ENCODE measurements around the gene NKAIN1.
A peak's percentile ranks its signal among the peaks of the same experiment; 100 is the strongest.

The NKAIN1 gene

DNA sequence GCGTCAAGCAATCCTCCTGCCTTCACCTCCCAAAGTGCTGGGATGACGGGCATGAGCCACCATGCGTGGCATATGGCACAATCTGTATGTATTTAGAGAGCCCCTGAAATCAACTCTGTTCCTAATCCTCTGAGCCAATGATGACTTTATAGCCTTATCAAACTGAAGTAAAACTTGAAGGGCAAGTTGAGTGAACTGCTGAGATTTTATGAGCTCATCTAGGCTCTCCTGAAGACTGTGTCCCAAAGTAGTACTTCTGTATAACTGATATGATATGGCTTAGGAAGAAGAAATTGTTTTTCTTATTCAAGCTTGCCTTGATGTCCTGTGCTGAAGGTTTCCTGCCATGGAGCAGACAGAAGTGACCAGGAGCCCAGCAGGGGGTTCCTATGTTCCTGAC is 23.7 kb upstream of the NKAIN1 start:
- TF ChIP-seq, protein P1, sequence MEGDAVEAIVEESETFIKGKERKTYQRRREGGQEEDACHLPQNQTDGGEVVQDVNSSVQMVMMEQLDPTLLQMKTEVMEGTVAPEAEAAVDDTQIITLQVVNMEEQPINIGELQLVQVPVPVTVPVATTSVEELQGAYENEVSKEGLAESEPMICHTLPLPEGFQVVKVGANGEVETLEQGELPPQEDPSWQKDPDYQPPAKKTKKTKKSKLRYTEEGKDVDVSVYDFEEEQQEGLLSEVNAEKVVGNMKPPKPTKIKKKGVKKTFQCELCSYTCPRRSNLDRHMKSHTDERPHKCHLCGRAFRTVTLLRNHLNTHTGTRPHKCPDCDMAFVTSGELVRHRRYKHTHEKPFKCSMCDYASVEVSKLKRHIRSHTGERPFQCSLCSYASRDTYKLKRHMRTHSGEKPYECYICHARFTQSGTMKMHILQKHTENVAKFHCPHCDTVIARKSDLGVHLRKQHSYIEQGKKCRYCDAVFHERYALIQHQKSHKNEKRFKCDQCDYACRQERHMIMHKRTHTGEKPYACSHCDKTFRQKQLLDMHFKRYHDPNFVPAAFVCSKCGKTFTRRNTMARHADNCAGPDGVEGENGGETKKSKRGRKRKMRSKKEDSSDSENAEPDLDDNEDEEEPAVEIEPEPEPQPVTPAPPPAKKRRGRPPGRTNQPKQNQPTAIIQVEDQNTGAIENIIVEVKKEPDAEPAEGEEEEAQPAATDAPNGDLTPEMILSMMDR (conservative IDR thresholded peaks at IDR 0.05), result no peak
- TF ChIP-seq ZFX (IDR thresholded peaks at IDR 0.05), result no peak
- H3K27ac ChIP-seq, result peak overlapping the region; percentile 35; the same call in 1 of the 2 replicates

DNA sequence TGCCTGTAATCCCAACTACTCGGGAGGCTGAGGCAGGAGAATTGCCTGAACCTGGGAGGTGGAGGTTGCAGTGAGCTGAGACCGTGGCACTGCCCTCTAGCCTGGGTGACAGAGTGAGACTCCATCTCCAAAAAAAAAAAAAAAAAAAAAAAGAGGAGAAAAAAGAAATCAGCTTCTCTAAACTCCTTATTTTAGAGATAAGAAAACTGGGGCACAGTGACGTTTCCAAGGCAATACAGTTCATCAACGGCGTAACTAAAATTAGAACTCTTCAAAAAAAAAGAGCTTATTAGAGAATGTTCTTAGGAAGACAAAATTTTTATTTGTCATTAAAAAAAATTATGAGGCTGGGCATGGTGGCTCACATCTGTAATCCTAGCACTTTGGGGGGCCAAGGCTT is 22.7 kb upstream of the NKAIN1 start:
- H3K27ac ChIP-seq, result peak overlapping the region; percentile 54

DNA sequence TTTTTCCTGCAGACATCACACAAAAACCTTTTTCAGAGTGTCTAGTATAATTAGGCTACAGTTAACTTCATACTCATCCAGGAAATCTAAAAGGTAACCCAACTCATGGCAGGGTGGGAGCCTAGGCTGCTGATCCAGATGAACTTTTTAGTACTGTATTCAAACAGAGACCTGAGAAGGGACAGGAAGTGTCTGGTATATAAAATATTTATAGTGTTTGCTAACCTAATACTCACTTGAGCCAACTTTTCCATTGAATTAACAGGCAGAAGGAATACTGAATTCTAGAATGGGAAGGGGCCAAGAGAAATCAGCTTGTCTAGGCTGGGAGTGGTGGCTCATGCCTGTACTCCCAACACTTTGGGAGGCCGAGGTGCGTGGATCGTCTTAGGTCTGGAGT is 22.2 kb upstream of the NKAIN1 start:
- peak overlapping the region; percentile 54 for H3K27ac ChIP-seq
- TF ChIP-seq, protein P1 (conservative IDR thresholded peaks at IDR 0.05), result no peak
- TF ChIP-seq ZFX (IDR thresholded peaks at IDR 0.05), result no peak

DNA sequence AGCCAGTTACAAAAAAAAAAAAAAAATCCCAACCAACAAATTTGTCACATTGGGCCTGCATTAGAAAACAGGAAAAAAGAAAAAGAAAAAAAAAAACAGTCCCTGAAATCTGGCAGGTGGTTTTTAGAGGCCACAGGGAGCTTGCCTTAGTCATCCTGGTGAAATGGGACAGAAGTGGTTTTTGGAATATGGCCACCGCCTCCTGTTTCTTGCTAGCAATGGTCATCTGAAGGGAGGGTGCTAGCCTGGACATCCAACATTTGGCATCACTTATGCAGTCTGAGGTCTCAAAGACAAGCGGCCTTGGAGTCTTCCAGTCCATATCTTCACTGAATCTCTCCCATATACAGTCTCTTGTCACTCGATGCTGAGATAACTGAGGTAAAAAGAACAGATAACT is 20.1 kb upstream of the NKAIN1 start:
- H3K27ac ChIP-seq, result no peak overlapping the region
- TF ChIP-seq ZFX (IDR thresholded peaks at IDR 0.05), result no peak
- TF ChIP-seq, protein P1 (conservative IDR thresholded peaks at IDR 0.05), result no peak

DNA sequence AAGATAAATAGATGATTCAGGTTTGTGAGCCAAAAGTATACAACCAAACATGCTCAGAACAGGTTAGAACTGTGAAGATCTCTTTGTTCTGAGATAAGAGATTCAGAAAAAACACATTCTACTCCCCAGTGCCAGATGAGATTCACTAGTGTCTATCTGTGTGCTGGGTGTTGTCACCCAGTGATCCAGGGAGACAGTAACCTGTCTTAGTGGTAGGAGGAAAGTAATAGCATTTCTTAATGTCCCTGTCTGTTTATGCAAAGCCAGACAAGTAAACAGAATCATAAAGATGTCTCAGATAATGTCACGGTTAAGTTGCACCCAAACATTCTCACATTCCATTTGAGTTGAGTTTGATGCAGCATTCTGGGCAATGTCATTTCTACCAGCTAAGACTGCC is 18.9 kb upstream of the NKAIN1 start:
- TF ChIP-seq, protein P1 (conservative IDR thresholded peaks at IDR 0.05), result no peak
- no peak for TF ChIP-seq ZFX (IDR thresholded peaks at IDR 0.05)
- H3K27ac ChIP-seq, result peak overlapping the region; percentile 20; the same call in 1 of the 2 replicates

DNA sequence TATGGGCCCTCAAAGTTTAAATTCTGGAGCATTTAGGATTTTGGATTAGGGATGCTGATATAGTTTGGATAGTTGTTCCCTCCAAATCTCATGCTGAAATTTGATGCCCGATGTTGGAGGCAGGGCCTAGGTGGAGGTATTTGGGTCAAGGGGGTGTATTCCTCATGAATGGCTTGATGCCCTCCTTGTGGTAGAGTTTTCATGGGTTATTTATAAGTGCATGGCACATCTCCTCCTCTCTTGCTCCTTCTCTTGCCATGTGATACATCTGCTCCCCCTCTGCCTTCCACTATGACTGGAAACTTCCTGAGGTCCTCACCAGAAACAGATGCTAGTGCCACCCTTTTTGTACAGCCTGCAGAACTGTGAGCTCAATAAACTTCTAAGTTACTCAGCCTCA is 17.5 kb upstream of the NKAIN1 start:
- no peak overlapping the region for H3K27ac ChIP-seq
- TF ChIP-seq, protein P1 (conservative IDR thresholded peaks at IDR 0.05), result no peak
- no peak for TF ChIP-seq ZFX (IDR thresholded peaks at IDR 0.05)

DNA sequence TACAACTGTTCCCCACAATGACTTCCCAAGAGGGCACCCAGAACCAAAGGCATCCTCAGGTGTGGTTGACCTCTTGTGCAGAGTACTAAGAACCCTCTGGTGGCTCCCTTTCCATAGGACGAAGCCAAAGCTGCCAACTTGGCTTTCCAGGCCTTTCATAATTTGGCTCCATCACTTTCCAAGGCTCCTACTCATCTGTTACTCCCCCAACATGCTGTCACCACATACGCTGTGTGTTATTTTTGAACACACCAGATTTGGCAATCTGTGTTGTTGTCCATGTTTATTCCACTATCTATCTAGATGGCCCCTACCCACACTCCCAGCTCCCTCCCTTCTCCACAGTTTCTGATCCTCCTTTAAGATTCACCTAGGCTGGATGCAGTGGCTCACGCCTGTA is 10.2 kb upstream of the NKAIN1 start:
- H3K27ac ChIP-seq, result no peak overlapping the region
- TF ChIP-seq, protein P1 (conservative IDR thresholded peaks at IDR 0.05), result no peak
- no peak for TF ChIP-seq ZFX (IDR thresholded peaks at IDR 0.05)

DNA sequence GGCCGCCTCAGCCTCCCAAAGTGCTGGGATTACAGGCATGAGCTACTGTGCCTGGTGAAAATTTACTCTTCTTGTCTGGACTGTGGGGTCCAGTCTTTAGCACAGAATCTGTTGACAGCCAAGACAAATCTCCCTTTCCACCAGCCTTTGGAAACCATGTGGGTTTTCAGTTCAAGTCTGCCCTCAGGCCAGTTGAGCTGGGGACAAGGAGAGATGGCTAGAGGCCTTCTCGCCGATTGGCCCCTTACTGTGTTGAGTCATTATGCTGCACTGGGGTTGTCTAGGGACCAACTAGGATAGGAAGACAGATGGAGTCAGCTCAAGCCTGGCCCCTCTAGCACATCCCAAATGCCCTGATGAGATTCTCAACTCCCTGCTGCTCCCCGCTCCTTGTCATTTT is 8.6 kb upstream of the NKAIN1 start:
- no peak overlapping the region for H3K27ac ChIP-seq
- TF ChIP-seq, protein P1 (conservative IDR thresholded peaks at IDR 0.05), result no peak
- no peak for TF ChIP-seq ZFX (IDR thresholded peaks at IDR 0.05)

All from C4-2B (cell line).